Activated CD4-positive, alpha-beta T cell treated with anti-CD3 and anti-CD28 coated beads, Interleukin-2, amount 10 ng/mL, durations not matched to agents 7 days and 5 days (primary cell): Measurements from ENCODE around the gene TMA7B. TPM values are rescaled to one million over a fixed set of nuclear protein-coding genes. Genes with fewer than 3 reads are reported as not detected.

Experiments
- CTCF ChIA-PET: fragments of 350-600 bp; sonication (Branson Sonifier 250); formaldehyde crosslinking; loops from one replicate; lab custom pipeline; 2021; ENCODE audit warnings: antibody characterized with exemption; lab: Charles Lee
- POLR2A ChIA-PET: fragments of 350-600 bp; sonication (Branson Sonifier 250); formaldehyde crosslinking; loops from one replicate; lab custom pipeline; 2021; ENCODE audit warnings: antibody characterized with exemption; lab: Charles Lee
- DNase-seq: peaks from one replicate; pipeline ENCODE4 v3.0.0-alpha.2; 2020
- H3K27ac Mint-ChIP-seq: one replicate; pipeline ENCODE4 v1.8.0; 2021; ENCODE audit warnings: mild to moderate bottlenecking, moderate library complexity, mixed read lengths
- H3K27me3 Mint-ChIP-seq: one replicate; pipeline ENCODE4 v1.8.0; 2021; ENCODE audit warnings: mixed read lengths
- H3K36me3 Mint-ChIP-seq: one replicate; pipeline ENCODE4 v1.8.0; 2021; ENCODE audit warnings: low read depth, mixed read lengths
- H3K4me1 Mint-ChIP-seq: one replicate; pipeline ENCODE4 v1.8.0; 2021; ENCODE audit warnings: mixed read lengths
- H3K4me3 Mint-ChIP-seq: one replicate; pipeline ENCODE4 v1.8.0; 2021; ENCODE audit warnings: mild to moderate bottlenecking, moderate library complexity, mixed read lengths
- H3K9me3 Mint-ChIP-seq: one replicate; pipeline ENCODE4 v1.8.0; 2021; ENCODE audit warnings: mixed read lengths
- total RNA-seq, 2 experiments: library from RNA; stranded (reverse); gene quantifications; one replicate each; pipeline ENCODE4 v1.2.3, GENCODE V29; 2021

Gene TMA7B
- total RNA-seq, 2 experiments from 2014 or later: 4.7 to 5.4 TPM

DNA sequence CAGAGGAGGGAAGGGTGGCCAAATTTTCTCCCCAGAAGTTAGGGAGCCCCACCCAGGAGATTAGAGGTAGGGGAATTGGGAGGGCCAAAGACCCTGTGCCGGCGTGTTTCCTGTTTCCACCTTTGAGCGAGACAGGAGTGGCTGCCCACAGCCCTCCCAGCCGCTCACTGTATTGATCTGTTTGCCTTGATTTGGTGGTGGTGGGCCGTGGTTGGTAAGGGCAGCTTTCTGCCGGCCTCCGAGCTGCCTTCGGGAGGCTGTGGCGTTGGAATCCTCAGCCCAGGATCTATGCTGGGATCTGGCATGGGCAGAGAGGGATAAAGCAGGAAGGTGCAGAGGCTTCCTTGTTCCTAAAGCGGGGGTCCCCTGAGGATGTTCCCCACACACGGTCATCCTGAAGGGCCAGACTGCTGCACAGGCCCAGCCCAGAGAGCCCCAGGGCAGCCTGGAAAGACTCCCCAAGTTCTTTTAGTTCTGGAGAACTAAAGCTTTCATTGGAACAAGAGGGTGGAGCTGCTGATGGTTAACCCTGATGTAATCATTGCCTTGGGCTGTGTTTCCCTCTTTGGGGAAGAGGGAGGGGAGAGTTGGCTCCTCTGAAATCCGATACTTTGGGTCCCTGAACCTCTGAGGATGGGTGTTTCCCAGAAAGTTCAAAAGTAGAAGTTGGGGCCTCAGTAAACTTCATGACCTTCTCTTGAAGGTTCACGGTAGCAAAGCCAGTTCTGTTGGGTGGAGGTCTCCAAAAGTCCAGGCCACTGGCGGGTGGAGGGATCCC is 41.8 kb downstream of the TMA7B start:
- Mint-ChIP-seq H3K36me3 (no peaks in the 10 kb centered on the region), H3K4me3 (no peak overlapping the region), H3K27ac (no peak overlapping the region), H3K9me3 (no peaks in the 10 kb centered on the region), H3K27me3 (peaks cover 17% of the 10 kb centered on the region), H3K4me1 (no peaks in the 10 kb centered on the region)
- ChIA-PET CTCF (interaction anchor here (0.6 to 1.6 kb wide), 3 partner anchors 12 to 73 kb away, joined by 3 to 4 read pairs (median 4); no protein-coding TSS in a partner anchor), POLR2A (no interaction called here)
- no peak for DNase-seq

DNA sequence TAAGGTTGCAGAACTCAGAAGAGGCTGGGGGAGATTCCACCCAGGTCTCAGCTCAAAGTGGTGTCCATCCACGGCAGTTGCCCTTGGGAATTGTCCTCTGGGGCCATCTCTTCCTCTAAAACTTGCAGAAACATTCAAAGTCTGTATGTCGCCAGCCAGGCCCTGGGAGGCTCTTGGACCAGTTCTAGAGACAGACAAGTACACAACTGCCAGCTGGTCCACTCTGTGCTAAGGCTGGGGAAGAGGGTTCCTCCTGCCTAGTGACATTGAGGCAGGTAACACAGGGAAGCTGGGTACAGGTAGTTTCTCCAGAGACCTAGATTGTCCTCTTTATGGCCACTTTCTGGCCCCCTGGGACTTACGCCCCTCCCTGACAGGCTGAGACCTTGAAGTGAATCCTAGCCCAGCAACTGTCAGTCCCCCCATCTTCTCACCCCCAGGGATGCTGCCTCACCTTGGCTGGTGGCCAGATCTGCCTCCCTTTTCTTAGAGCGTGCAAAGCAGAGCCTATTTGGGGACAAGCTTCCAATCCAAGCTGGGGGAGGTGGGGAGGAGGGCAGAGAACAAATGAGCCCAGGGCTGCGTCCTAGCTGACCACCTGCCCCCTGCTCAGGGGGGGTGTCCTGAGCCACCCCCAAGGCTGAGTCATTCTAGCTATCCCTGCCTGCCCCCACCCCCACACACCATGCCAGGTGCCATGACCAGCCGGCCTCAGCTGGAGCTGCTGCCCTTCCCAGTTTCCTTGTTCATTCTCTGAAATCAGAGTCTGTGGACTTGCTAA is 42.9 kb downstream of the TMA7B start:
- ChIA-PET POLR2A (no interaction called here), CTCF (interaction anchor here (1.0 to 1.3 kb wide), 3 partner anchors 9 to 19 kb away, joined by 3 read pairs; no protein-coding TSS in a partner anchor)
- no peaks in the 10 kb centered on the region for H3K36me3 Mint-ChIP-seq
- peaks cover 3% of the 10 kb centered on the region for H3K4me1 Mint-ChIP-seq
- H3K27ac Mint-ChIP-seq: no peak overlapping the region
- peaks cover 17% of the 10 kb centered on the region for H3K27me3 Mint-ChIP-seq
- DNase-seq: no peak
- no peaks in the 10 kb centered on the region for H3K9me3 Mint-ChIP-seq
- H3K4me3 Mint-ChIP-seq: no peak overlapping the region

DNA sequence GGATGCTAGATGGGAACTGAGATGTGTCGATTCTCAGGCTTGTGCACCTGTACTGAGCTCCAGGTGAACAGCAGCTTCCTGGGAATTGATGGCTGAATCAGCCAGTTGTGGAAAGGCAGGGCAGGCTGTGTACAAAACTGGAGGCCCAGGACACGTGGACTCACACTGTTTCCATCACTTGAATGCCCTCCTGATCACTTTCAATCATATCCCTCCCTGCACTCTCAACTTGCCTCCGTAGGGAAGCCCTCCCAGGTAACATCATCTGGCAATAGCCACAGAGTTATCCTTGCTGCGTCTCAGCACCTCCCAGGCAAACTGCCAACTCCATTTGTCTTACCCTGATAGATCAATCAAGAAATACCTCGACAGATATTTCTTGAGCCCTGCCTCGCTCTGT is 44.6 kb downstream of the TMA7B start:
- H3K27me3 Mint-ChIP-seq: peaks cover 23% of the 10 kb centered on the region

DNA sequence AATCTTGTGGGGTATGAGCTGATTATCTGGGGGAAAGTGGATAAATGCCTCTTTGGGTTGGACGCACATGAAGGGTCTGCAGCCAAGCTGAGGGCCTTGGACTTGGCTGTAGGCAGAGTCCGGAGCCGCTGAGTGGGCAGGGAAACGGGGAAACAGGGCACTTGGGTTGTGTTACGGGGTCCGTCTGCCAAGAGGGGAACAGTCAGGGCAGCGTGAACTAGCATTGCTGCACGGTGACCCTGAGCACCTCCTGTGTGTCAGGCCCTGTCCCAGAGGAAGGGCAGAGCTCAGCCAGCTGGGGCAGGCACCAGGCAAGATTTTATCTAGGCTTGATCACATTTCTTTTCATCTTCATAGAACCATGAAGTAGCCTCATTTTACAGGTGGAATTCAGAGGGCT is 46.4 kb downstream of the TMA7B start:
- POLR2A ChIA-PET: no interaction called here
- no peak overlapping the region for H3K4me3 Mint-ChIP-seq
- no peak overlapping the region for H3K27ac Mint-ChIP-seq
- peaks cover 17% of the 10 kb centered on the region for H3K4me1 Mint-ChIP-seq
- no peaks in the 10 kb centered on the region for H3K9me3 Mint-ChIP-seq
- CTCF ChIA-PET: no interaction called here
- DNase-seq: no peak
- H3K36me3 Mint-ChIP-seq: no peaks in the 10 kb centered on the region
- H3K27me3 Mint-ChIP-seq: peaks cover 24% of the 10 kb centered on the region

More for the DNA sequence above, 44.6 kb downstream of the TMA7B start:
- H3K4me3 Mint-ChIP-seq: no peak overlapping the region
- no peaks in the 10 kb centered on the region for H3K9me3 Mint-ChIP-seq
- H3K27ac Mint-ChIP-seq: no peak overlapping the region
- CTCF ChIA-PET: interaction anchor here (0.9 kb wide), 1 partner anchor 20 kb away, joined by 4 read pairs; no protein-coding TSS in a partner anchor
- no peak for DNase-seq
- POLR2A ChIA-PET: no interaction called here
- no peaks in the 10 kb centered on the region for H3K36me3 Mint-ChIP-seq
- peaks cover 11% of the 10 kb centered on the region for H3K4me1 Mint-ChIP-seq

DNA sequence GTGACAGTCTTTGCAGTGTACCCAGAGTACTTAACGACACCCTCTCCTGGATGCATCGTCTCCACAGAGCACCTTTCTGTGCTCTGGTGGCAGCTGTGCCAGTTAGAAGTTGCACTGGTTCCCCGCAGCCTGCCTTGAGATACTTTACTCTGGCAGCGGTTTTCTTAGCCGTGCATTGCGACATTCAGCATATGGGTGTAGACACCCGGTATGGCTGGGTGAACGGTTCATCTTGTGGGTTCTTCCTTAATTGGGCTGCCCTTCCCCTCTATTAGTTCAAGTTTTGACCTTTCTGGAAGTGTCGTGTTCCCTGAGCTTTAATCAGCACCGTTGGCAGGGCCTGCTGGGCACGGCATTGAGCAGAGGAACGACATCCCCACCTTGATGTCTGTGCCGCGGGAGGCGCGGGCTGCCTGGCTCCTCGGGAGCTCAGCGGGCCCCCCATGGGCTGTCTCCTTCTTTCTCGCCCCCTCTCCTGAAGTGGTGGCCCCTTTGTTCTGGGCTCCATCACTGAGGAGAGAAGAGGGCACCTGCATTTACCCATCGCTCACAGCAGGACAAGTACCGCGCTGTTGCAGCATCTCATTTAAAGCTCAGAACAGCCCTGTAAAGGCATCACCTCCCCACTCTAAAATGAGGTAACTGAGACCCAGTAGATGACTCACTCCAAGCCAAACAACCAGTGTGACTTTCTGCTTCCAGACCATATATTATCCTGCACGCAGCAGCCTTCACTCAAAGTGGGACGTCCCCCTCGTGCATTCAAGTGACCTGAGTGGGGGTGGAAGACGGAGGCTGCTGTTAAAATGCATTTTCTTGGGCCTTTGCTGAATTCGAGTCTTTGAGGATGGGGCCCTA is 47.9 kb downstream of the TMA7B start:
- no peak for DNase-seq
- Mint-ChIP-seq H3K36me3 (no peaks in the 10 kb centered on the region), H3K4me1 (peaks cover 17% of the 10 kb centered on the region), H3K27me3 (peaks cover 29% of the 10 kb centered on the region), H3K9me3 (no peaks in the 10 kb centered on the region), H3K4me3 (no peak overlapping the region), H3K27ac (no peak overlapping the region)
- CTCF ChIA-PET: interaction anchor here (0.6 to 2.6 kb wide), 5 partner anchors 8 to 473 kb away, joined by 3 to 10 read pairs (median 4); no protein-coding TSS in a partner anchor
- POLR2A ChIA-PET: no interaction called here

DNA sequence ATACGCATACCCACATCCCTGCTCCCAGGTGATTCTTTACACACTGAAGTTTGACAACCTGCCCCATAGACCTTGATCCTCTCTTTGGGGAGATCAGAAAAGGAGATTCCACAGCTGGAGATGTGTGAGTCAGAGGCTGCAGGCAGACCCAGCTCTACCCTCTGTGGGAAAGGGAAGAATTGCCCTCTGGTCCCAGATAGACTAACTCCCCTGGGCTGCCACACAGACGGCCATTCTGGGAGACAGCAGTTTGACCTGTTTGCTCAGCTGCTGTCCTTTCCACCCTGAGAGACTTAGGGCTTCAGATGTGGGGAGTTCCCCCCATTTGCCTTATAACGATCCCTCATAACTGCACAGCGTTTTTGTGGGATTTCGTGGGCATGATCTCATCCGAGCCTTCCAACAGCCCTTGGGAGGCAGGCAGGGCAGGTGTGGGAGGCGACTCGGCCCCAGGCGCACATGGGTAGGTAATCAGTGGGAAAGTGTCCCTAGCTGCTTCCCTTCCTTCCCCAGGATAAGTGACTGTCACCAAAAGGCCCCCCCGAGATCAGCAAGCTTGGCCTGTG is 48.6 kb downstream of the TMA7B start:
- Mint-ChIP-seq H3K27me3 (peaks cover 33% of the 10 kb centered on the region), H3K9me3 (no peaks in the 10 kb centered on the region), H3K36me3 (no peaks in the 10 kb centered on the region), H3K27ac (no peak overlapping the region), H3K4me3 (no peak overlapping the region), H3K4me1 (peaks cover 17% of the 10 kb centered on the region)
- POLR2A ChIA-PET: no interaction called here
- CTCF ChIA-PET: interaction anchor here (1.0 to 2.6 kb wide), 4 partner anchors 9 to 474 kb away, joined by 4 to 14 read pairs (median 10); no protein-coding TSS in a partner anchor
- DNase-seq: no peak

GRCh38 chr22:40009292-40009774 is 49.1 kb downstream of the TMA7B start:
- Mint-ChIP-seq H3K36me3 (no peaks in the 10 kb centered on the region), H3K4me1 (peaks cover 17% of the 10 kb centered on the region), H3K27ac (peak overlapping the region; percentile 75), H3K27me3 (peaks cover 33% of the 10 kb centered on the region), H3K4me3 (no peak overlapping the region), H3K9me3 (no peaks in the 10 kb centered on the region)
- CTCF ChIA-PET: interaction anchor here (0.9 to 2.6 kb wide), 4 partner anchors 9 to 477 kb away, joined by 3 to 14 read pairs (median 10); partner anchors contain the start of gene RPS19BP1
- no peak for DNase-seq
- POLR2A ChIA-PET: no interaction called here

GRCh38 chr22:40009951-40010671 is 49.9 kb downstream of the TMA7B start:
- Mint-ChIP-seq H3K27me3 (peaks cover 33% of the 10 kb centered on the region), H3K4me1 (peaks cover 17% of the 10 kb centered on the region), H3K36me3 (no peaks in the 10 kb centered on the region), H3K4me3 (peak overlapping the region; percentile 39), H3K9me3 (no peaks in the 10 kb centered on the region), H3K27ac (peak overlapping the region; percentile 75)
- DNase-seq: peak; percentile 48
- CTCF ChIA-PET: interaction anchor here (0.9 to 2.6 kb wide), 5 partner anchors 10 to 478 kb away, joined by 3 to 14 read pairs (median 10); partner anchors contain the start of gene RPS19BP1
- POLR2A ChIA-PET: no interaction called here

GRCh38 chr22:40010746-40011145 is 50.5 kb downstream of the TMA7B start:
- peaks cover 33% of the 10 kb centered on the region for H3K27me3 Mint-ChIP-seq
- H3K36me3 Mint-ChIP-seq: no peaks in the 10 kb centered on the region
- H3K4me3 Mint-ChIP-seq: no peak overlapping the region
- no peak for DNase-seq
- H3K9me3 Mint-ChIP-seq: no peaks in the 10 kb centered on the region
- POLR2A ChIA-PET: no interaction called here
- H3K4me1 Mint-ChIP-seq: peaks cover 17% of the 10 kb centered on the region
- CTCF ChIA-PET: interaction anchor here (1.0 to 2.4 kb wide), 3 partner anchors 11 to 14 kb away, joined by 3 to 14 read pairs (median 10); no protein-coding TSS in a partner anchor
- H3K27ac Mint-ChIP-seq: no peak overlapping the region
